Liver (tissue), 9 donors: Measurements from ENCODE around the gene VPS26A. TPM values are rescaled to one million over a fixed set of nuclear protein-coding genes. Genes with fewer than 3 reads are reported as not detected.

Experiments
- DNase-seq: peaks from one replicate; pipeline ENCODE4 v3.0.0-alpha.2; 2017; ENCODE audit warnings: low spot score
- H3K27ac ChIP-seq, 2 donors: one replicate each; pipeline ENCODE4 v1.7.0; 2013; ENCODE audit warnings: inconsistent platforms in 2 of 2, low read length in 2 of 2, control low read depth in 1 of 2, low read depth in 1 of 2, mild to moderate bottlenecking in 1 of 2
- H3K27me3 ChIP-seq, 4 donors: one replicate each; pipeline versions ENCODE4 v1.6.1 to v1.7.0; 2013; ENCODE audit warnings: low read length in 3 of 4, inconsistent platforms in 1 of 4, mild to moderate bottlenecking in 1 of 4, moderate library complexity in 1 of 4; ENCODE audit not compliant: control insufficient read depth in 4 of 4, insufficient read depth in 4 of 4
- H3K36me3 ChIP-seq, 4 donors: one replicate each; pipeline versions ENCODE4 v1.6.1 to v1.7.0; 2013; ENCODE audit warnings: low read length in 3 of 4, mild to moderate bottlenecking in 3 of 4, low read depth in 1 of 4, moderate library complexity in 1 of 4; ENCODE audit not compliant: control insufficient read depth in 4 of 4, insufficient read depth in 3 of 4
- H3K4me1 ChIP-seq, 4 donors: one replicate each; pipeline versions ENCODE4 v1.6.1 to v1.7.0; 2013; ENCODE audit warnings: low read length in 3 of 4, mild to moderate bottlenecking in 3 of 4, moderate library complexity in 1 of 4; ENCODE audit not compliant: control insufficient read depth in 4 of 4, insufficient read depth in 4 of 4
- H3K4me3 ChIP-seq, 3 donors: one replicate each; pipeline versions ENCODE4 v1.6.1 to v1.7.0; 2013; ENCODE audit warnings: low read length in 3 of 3, control low read depth in 1 of 3, low read depth in 1 of 3, mild to moderate bottlenecking in 1 of 3
- H3K9ac ChIP-seq, 2 donors: one replicate each; pipeline ENCODE4 v1.7.0; 2013; ENCODE audit warnings: low read length in 2 of 2, mild to moderate bottlenecking in 2 of 2, moderate library complexity in 2 of 2, control low read depth in 1 of 2, low read depth in 1 of 2
- H3K9me3 ChIP-seq, 4 donors: one replicate each; pipeline versions ENCODE4 v1.6.1 to v1.7.0; 2013; ENCODE audit warnings: low read length in 3 of 4; ENCODE audit not compliant: control insufficient read depth in 4 of 4
- CTCF ChIP-seq: fragments of 150-350 bp; IDR thresholded peaks from 2 replicates; pipeline ENCODE4 v1.5.1; 2017; ENCODE audit warnings: improper control_type of control experiment, low read depth, low read length; ENCODE audit not compliant: missing input control
- EGR1 ChIP-seq, 2 donors: IDR thresholded peaks; 2 replicates each; pipeline ENCODE4 v1.6.1; 2016 to 2018; ENCODE audit warnings: antibody characterized with exemption in 2 of 2, low read depth in 2 of 2
- FOXA1 ChIP-seq: IDR thresholded peaks from 2 replicates; pipeline ENCODE4 v1.6.1; 2016; ENCODE audit warnings: antibody characterized with exemption
- FOXA2 ChIP-seq: IDR thresholded peaks from 2 replicates; pipeline ENCODE4 v1.6.1; 2016; ENCODE audit warnings: antibody characterized with exemption
- GABPA ChIP-seq, 2 donors: IDR thresholded peaks in 1 of 2; conservative IDR thresholded peaks in 1 of 2; 2 replicates each; pipeline ENCODE4 v1.6.1; 2016; ENCODE audit warnings: antibody characterized with exemption in 2 of 2, mild to moderate bottlenecking in 1 of 2, moderate library complexity in 1 of 2
- HNF4A ChIP-seq, 2 donors: conservative IDR thresholded peaks; 2 replicates each; pipeline ENCODE4 v1.6.1; 2016; ENCODE audit warnings: antibody characterized with exemption in 2 of 2, mild to moderate bottlenecking in 2 of 2
- HNF4G ChIP-seq: IDR thresholded peaks from 2 replicates; pipeline ENCODE4 v1.6.1; 2016; ENCODE audit warnings: antibody characterized with exemption
- JUND ChIP-seq, 2 donors: IDR thresholded peaks; 2 replicates each; pipeline ENCODE4 v1.6.1; 2016; ENCODE audit warnings: antibody characterized with exemption in 2 of 2
- NR2F2 ChIP-seq: IDR thresholded peaks from 2 replicates; pipeline ENCODE4 v1.6.1; 2016; ENCODE audit warnings: antibody characterized with exemption
- RAD21 ChIP-seq, 2 donors: IDR thresholded peaks; 2 replicates each; pipeline ENCODE4 v1.6.1; 2016; ENCODE audit warnings: antibody characterized with exemption in 2 of 2, mild to moderate bottlenecking in 2 of 2
- REST ChIP-seq: IDR thresholded peaks from 2 replicates; pipeline ENCODE4 v1.6.1; 2016; ENCODE audit warnings: antibody characterized with exemption, mild to moderate bottlenecking
- RXRA ChIP-seq, 2 donors: IDR thresholded peaks; 2 replicates each; pipeline ENCODE4 v1.6.1; 2017 to 2018; ENCODE audit warnings: antibody characterized with exemption in 2 of 2, mild to moderate bottlenecking in 1 of 2
- SP1 ChIP-seq: IDR thresholded peaks from 2 replicates; pipeline ENCODE4 v1.6.1; 2018; ENCODE audit warnings: antibody characterized with exemption, mild to moderate bottlenecking
- TAF1 ChIP-seq: conservative IDR thresholded peaks from 2 replicates; pipeline ENCODE4 v1.6.1; 2016; ENCODE audit warnings: antibody characterized with exemption, mild to moderate bottlenecking
- YY1 ChIP-seq: IDR thresholded peaks from 2 replicates; pipeline ENCODE4 v1.6.1; 2016; ENCODE audit warnings: antibody characterized with exemption, mild to moderate bottlenecking
- WGBS: extraction: QIAGEN DNeasy Blood & Tissue Kit; methylation state at CpG from one replicate; pipeline ENCODE4 v1.1.7; 2013; 5-methylcytosine and 5-hydroxymethylcytosine counted together
- polyA plus RNA-seq, 2 donors: library from polyadenylated mRNA; stranded (reverse) in 1 of 2; unstranded in 1 of 2; fragments of 200-250 nt in 1 of 2; fragments of >200 nt in 1 of 2; fragmentation: Nextera tagmentation in 1 of 2; extraction: Ambion mirVana in 1 of 2; gene quantifications; one replicate each; pipeline versions ENCODE4 v1.2.1 to v1.2.3, GENCODE V29; 2013 to 2015
- total RNA-seq, 2 donors: library from RNA; depleted of rRNA; stranded (reverse); fragments of >200 nt; gene quantifications; one replicate each; pipeline ENCODE4 v1.2.3, GENCODE V29; 2014
- TF ChIP-seq, protein P1 (sequence below): IDR thresholded peaks from 2 replicates; pipeline ENCODE4 v1.6.1; 2016; ENCODE audit warnings: antibody characterized with exemption
- TF ChIP-seq, protein P2 (sequence below): IDR thresholded peaks from 2 replicates; pipeline ENCODE4 v1.6.1; 2016; ENCODE audit warnings: antibody characterized with exemption
- donor health status: healthy.
- donor health status: healthy.
- donor health status: healthy.
- donor health status: healthy.
- donor health status: healthy.

The VPS26A gene
- total and polyA plus RNA-seq, 4 donors = 10.9 to 21.4 (median 14.5) TPM

- DNase-seq = no peak
- Histone ChIP-seq H3K27me3 (no peaks in the 10 kb centered on the region), H3K27ac (no peak overlapping the region), H3K4me3 (no peak overlapping the region), H3K36me3 (peaks cover 0 to 2% (median 0%) of the 10 kb centered on the region in 4 donors), H3K9me3 (no peaks in the 10 kb centered on the region), H3K4me1 (peaks cover 0 to 5% (median under 1%) of the 10 kb centered on the region in 4 donors), H3K9ac (no peak overlapping the region)
- 70% methylated on average over 2 of the region's 2 CpGs for WGBS
- TF ChIP-seq HNF4A (conservative IDR thresholded peaks at IDR 0.05) (no peak), JUND (IDR thresholded peaks at IDR 0.05) (no peak), GABPA (IDR thresholded peaks at IDR 0.05 in 1 of 2, conservative IDR thresholded peaks at IDR 0.05 in 1 of 2) (no peak), CTCF (no peak), RAD21 (IDR thresholded peaks at IDR 0.05) (no peak), FOXA1 (no peak), RXRA (IDR thresholded peaks at IDR 0.05) (no peak), YY1 (no peak), REST (no peak), EGR1 (IDR thresholded peaks at IDR 0.05; ENCODE audit: low read depth in 2 of 2) (no peak), FOXA2 (no peak), TAF1 (no peak), SP1 (no peak), NR2F2 (no peak), HNF4G (no peak)
- TF ChIP-seq, protein P1, sequence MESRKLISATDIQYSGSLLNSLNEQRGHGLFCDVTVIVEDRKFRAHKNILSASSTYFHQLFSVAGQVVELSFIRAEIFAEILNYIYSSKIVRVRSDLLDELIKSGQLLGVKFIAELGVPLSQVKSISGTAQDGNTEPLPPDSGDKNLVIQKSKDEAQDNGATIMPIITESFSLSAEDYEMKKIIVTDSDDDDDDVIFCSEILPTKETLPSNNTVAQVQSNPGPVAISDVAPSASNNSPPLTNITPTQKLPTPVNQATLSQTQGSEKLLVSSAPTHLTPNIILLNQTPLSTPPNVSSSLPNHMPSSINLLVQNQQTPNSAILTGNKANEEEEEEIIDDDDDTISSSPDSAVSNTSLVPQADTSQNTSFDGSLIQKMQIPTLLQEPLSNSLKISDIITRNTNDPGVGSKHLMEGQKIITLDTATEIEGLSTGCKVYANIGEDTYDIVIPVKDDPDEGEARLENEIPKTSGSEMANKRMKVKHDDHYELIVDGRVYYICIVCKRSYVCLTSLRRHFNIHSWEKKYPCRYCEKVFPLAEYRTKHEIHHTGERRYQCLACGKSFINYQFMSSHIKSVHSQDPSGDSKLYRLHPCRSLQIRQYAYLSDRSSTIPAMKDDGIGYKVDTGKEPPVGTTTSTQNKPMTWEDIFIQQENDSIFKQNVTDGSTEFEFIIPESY = no peak
- TF ChIP-seq, protein P2, sequence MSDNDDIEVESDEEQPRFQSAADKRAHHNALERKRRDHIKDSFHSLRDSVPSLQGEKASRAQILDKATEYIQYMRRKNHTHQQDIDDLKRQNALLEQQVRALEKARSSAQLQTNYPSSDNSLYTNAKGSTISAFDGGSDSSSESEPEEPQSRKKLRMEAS = no peak
Observed at GRCh38 chr10:69146759-69147158, 22.8 kb downstream of the VPS26A start.

DNA sequence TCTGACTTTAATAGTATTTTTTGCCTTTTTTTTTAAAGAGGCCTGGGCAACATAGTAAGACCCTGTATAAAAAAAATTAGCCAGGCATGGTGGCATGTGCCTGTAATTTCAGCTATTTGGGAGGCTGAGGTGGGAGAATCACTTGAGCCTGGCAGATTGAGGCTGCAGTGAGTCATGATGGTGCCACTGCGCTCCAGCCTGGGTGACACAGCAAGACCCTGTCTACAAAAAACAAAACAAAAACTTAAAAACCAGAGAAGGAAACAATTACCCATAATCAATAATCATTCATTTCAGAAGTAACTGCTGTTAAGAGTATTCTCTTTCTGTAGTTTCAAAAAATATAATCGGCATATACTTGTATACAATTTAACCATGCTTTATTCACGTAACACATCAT is 28.0 kb downstream of the VPS26A start:
- Histone ChIP-seq H3K4me1 (peaks cover 0 to 3% (median under 1%) of the 10 kb centered on the region in 4 donors), H3K4me3 (no peak overlapping the region), H3K9ac (no peak overlapping the region), H3K36me3 (peaks cover 0 to 2% (median 0%) of the 10 kb centered on the region in 4 donors), H3K27ac (no peak overlapping the region), H3K9me3 (no peaks in the 10 kb centered on the region), H3K27me3 (no peaks in the 10 kb centered on the region)
- 94% methylated on average over 3 of the region's 3 CpGs for WGBS
- TF ChIP-seq, protein P2 = no peak
- TF ChIP-seq HNF4G = no peak
- no peak for DNase-seq
